Common myeloid progenitor, CD34-positive (primary cell): Measurements from ENCODE around the gene GTF3C4.

Source experiments
- CTCF ChIA-PET: fragments of 350-600 bp; sonication (Branson Sonifier 250); formaldehyde crosslinking; loops from one replicate; lab custom pipeline; 2021; ENCODE audit warnings: antibody characterized with exemption; lab: Charles Lee
- POLR2A ChIA-PET: fragments of 350-600 bp; sonication (Branson Sonifier 250); formaldehyde crosslinking; loops from one replicate; lab custom pipeline; 2021; ENCODE audit warnings: antibody characterized with exemption; lab: Charles Lee
- DNase-seq, 3 donors: peaks; one replicate each; pipeline versions ENCODE4 v3.0.0 to v3.0.0-alpha.2; 2013
- H3K27ac ChIP-seq, 2 experiments: 1 replicate in 1 of 2; 2 replicates in 1 of 2; pipeline ENCODE4 v1.7.0; 2013; ENCODE audit warnings: inconsistent platforms in 2 of 2, low read length in 2 of 2, mild to moderate bottlenecking in 2 of 2, low read depth in 1 of 2, moderate library complexity in 1 of 2; ENCODE audit not compliant: severe bottlenecking in 2 of 2, insufficient read depth in 1 of 2, poor library complexity in 1 of 2
- H3K27me3 ChIP-seq, 5 experiments: replicated peaks in 2 of 5; 1 replicate in 3 of 5; 2 replicates in 2 of 5; pipeline versions ENCODE4 v1.6.1 to v1.7.0; 2013; ENCODE audit warnings: low read length in 4 of 5, mild to moderate bottlenecking in 2 of 5, moderate library complexity in 2 of 5, inconsistent platforms in 1 of 5; ENCODE audit not compliant: insufficient read depth in 5 of 5, control insufficient read depth in 4 of 5
- H3K36me3 ChIP-seq, 4 experiments: 1 replicate in 2 of 4; 2 replicates in 2 of 4; pipeline versions ENCODE4 v1.6.1 to v1.7.0; 2013; ENCODE audit warnings: low read length in 3 of 4, control low read depth in 1 of 4, mild to moderate bottlenecking in 1 of 4; ENCODE audit not compliant: control insufficient read depth in 4 of 4, insufficient read depth in 4 of 4
- H3K4me1 ChIP-seq, 4 experiments: 1 replicate in 3 of 4; 2 replicates in 1 of 4; pipeline versions ENCODE4 v1.6.1 to v1.7.1; 2013; ENCODE audit warnings: low read length in 3 of 4, mild to moderate bottlenecking in 3 of 4, control low read depth in 1 of 4, inconsistent platforms in 1 of 4, moderate library complexity in 1 of 4; ENCODE audit not compliant: control insufficient read depth in 4 of 4, insufficient read depth in 4 of 4; ENCODE audit errors: control extremely low read depth in 1 of 4
- H3K4me3 ChIP-seq, 7 experiments: 1 replicate in 4 of 7; 2 replicates in 3 of 7; pipeline versions ENCODE4 v1.5.1 to v1.7.0; 2013; ENCODE audit warnings: mild to moderate bottlenecking in 7 of 7, low read length in 6 of 7, moderate library complexity in 6 of 7, inconsistent platforms in 2 of 7, low read depth in 2 of 7, control low read depth in 1 of 7; ENCODE audit not compliant: insufficient read depth in 4 of 7, control insufficient read depth in 1 of 7; ENCODE audit errors: extremely low read depth in 1 of 7
- H3K9me3 ChIP-seq, 5 experiments: 1 replicate in 4 of 5; 2 replicates in 1 of 5; pipeline versions ENCODE4 v1.6.1 to v1.7.1; 2013; ENCODE audit warnings: low read length in 4 of 5, mild to moderate bottlenecking in 2 of 5, inconsistent platforms in 1 of 5, low read depth in 1 of 5, moderate library complexity in 1 of 5; ENCODE audit not compliant: control insufficient read depth in 4 of 5, insufficient read depth in 2 of 5; ENCODE audit errors: control extremely low read depth in 1 of 5
- WGBS: methylation state at CpG from one replicate; pipeline ENCODE4 v1.1.5; 2013; ENCODE audit not compliant: insufficient coverage; 5-methylcytosine and 5-hydroxymethylcytosine counted together

The GTF3C4 gene

DNA sequence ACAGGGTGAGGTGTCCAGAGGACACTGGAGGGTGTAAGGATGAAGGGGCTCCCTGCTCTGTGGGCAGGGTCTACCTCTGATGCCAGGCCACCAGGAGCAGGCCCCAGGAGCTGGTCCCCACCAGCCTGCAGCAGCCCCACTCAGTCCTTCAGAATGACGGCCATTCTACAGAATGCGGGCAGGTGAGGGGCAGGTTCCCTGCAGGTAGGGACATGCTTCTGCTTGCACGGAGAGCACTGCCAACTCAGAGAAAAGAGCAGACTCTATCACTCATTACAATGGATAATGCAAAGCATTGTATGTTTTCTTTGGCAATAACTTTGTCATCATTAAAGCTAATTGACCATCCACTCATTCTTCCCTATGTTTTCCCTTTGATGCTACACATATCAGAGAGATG lies 39.5 kb upstream of the GTF3C4 start:
- H3K27me3 ChIP-seq: no peaks in the 10 kb centered on the region
- H3K27ac ChIP-seq: no peak overlapping the region
- no peak for DNase-seq
- peaks cover 28 to 68% (median 41%) of the 10 kb centered on the region in 4 experiments for H3K36me3 ChIP-seq
- ChIA-PET POLR2A (no interaction called here), CTCF (no interaction called here)
- no peak overlapping the region for H3K4me3 ChIP-seq
- no peaks in the 10 kb centered on the region for H3K4me1 ChIP-seq
- WGBS: 100% methylated on average over 3 of the region's 3 CpGs
- H3K9me3 ChIP-seq: no peaks in the 10 kb centered on the region

DNA sequence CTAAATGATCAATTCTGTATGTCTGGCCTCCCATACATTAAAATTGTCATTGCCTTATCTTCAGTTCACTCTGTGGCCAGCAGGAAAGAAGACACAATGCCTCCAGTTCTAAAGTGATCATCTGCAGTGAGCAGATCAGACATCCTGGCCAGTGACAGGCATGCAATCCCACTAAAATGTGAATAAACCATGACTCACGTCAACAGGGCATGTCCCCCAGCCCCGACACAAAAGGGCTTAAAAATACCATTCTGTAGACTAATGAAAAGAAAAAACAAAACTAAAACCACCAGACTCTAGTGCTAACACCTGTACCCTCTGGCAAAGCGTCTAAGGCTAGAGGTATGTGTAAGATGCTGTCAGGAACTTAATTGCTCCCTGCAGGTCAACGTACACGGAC lies 39.0 kb upstream of the GTF3C4 start:
- H3K9me3 ChIP-seq: no peaks in the 10 kb centered on the region
- H3K36me3 ChIP-seq: peaks cover 28 to 69% (median 41%) of the 10 kb centered on the region in 4 experiments
- no peaks in the 10 kb centered on the region for H3K4me1 ChIP-seq
- CTCF ChIA-PET: interaction anchor here (2.2 kb wide), 1 partner anchor 13 kb away, joined by 8 read pairs; no protein-coding TSS in a partner anchor
- no peak overlapping the region for H3K27ac ChIP-seq
- H3K4me3 ChIP-seq: no peak overlapping the region
- no peaks in the 10 kb centered on the region for H3K27me3 ChIP-seq
- POLR2A ChIA-PET: no interaction called here
- DNase-seq: no peak
- WGBS: 100% methylated on average over 5 of the region's 5 CpGs

DNA sequence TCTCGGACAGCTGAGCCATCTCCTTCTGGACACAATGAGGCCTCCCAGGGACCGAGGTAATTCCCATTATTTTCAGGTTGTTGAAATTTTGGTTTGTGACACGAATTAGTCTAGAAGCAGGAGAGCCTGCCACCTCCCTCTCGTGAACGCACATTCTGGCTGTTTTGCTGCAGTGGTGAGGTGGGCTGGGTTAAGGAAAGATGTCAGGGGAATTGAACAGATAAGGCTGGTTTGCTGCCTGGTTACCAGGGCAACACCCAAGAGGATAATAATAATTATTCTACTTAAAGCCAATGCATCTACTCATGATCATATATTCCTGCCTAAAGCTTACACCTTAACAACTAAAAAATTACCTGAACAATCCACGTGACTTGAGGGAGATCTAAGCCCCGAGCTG lies 38.6 kb upstream of the GTF3C4 start:
- Histone ChIP-seq H3K9me3 (no peaks in the 10 kb centered on the region), H3K27me3 (no peaks in the 10 kb centered on the region), H3K36me3 (peaks cover 30 to 70% (median 41%) of the 10 kb centered on the region in 4 experiments), H3K4me1 (no peaks in the 10 kb centered on the region), H3K27ac (no peak overlapping the region), H3K4me3 (no peak overlapping the region)
- peak; percentile 9 to 40 (median 15) for DNase-seq
- ChIA-PET CTCF (interaction anchor here (2.2 kb wide), 1 partner anchor 12 kb away, joined by 8 read pairs; no protein-coding TSS in a partner anchor), POLR2A (no interaction called here)
- 100% methylated on average over 4 of the region's 7 CpGs for WGBS

DNA sequence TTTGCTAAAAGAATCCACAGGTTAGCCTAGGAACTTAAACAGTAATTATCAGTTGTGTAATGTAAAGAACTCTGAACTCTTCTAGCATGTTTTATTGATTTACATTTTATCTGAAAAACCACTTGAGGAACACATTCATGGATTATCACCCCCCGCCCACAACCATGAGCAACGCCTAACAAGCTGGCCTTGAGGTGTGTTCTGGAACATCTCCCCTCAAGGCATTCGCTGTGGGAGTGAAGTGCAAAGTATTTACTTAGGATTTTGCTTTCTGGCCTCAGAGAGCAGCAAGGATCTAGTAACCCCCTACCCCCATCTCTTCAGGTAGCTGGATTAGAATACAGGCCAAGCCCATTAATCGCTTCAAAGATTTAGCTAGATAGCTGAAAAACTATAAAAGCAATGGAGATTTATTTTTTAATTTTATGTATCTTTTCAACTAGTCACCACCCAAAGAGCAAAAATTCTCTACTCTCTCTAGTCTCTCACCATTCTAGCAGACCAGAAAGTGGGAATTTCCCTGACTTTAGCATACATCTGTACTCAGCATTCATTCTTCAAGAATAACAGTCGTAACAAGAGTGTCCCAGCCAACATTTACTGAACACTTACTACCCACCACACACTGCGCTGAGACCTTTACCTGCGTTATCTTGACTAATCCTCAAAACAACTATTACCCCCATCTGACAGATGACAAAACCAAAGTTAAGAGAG lies 37.7 kb upstream of the GTF3C4 start:
- CTCF ChIA-PET: interaction anchor here (2.2 kb wide), 1 partner anchor 12 kb away, joined by 8 read pairs; no protein-coding TSS in a partner anchor
- Histone ChIP-seq H3K4me1 (no peaks in the 10 kb centered on the region), H3K9me3 (no peaks in the 10 kb centered on the region), H3K4me3 (no peak overlapping the region), H3K27ac (no peak overlapping the region), H3K27me3 (no peaks in the 10 kb centered on the region), H3K36me3 (peaks cover 30 to 71% (median 43%) of the 10 kb centered on the region in 4 experiments)
- POLR2A ChIA-PET: no interaction called here
- DNase-seq: no peak
- 95% methylated on average over 4 of the region's 7 CpGs for WGBS

DNA sequence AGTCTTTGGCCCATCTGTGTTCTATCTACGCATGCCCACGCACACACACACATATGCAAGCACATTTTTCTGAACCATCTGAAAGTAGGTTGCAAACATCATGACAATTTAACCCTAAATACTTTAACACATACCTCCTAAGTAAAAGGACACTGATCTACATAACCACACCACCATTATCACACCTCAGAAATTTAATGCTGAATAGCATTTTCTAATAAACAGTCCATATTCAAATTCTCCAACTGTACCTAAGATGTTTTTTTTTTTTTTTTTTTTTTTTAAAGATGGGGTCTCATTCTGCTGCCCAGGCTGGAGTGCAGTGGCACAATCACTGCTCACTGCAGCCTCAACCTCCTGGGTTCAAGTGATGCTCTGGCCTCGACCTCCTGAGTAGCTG lies 35.9 kb upstream of the GTF3C4 start:
- H3K36me3 ChIP-seq: peaks cover 24 to 70% (median 46%) of the 10 kb centered on the region in 4 experiments
- DNase-seq: no peak
- CTCF ChIA-PET: no interaction called here
- H3K4me3 ChIP-seq: no peak overlapping the region
- no peaks in the 10 kb centered on the region for H3K27me3 ChIP-seq
- 100% methylated on average over 1 of the region's 3 CpGs for WGBS
- no peak overlapping the region for H3K27ac ChIP-seq
- no peaks in the 10 kb centered on the region for H3K4me1 ChIP-seq
- H3K9me3 ChIP-seq: no peaks in the 10 kb centered on the region
- POLR2A ChIA-PET: no interaction called here

- H3K27ac ChIP-seq: no peak overlapping the region
- no peaks in the 10 kb centered on the region for H3K9me3 ChIP-seq
- H3K4me3 ChIP-seq: no peak overlapping the region
- DNase-seq: no peak
- ChIA-PET CTCF (interaction anchor here (1.6 kb wide), 1 partner anchor 15 kb away, joined by 3 read pairs; no protein-coding TSS in a partner anchor), POLR2A (no interaction called here)
- WGBS: over 99% methylated on average over 11 of the region's 12 CpGs
- peaks cover 10 to 65% (median 44%) of the 10 kb centered on the region in 4 experiments for H3K36me3 ChIP-seq
- no peaks in the 10 kb centered on the region for H3K4me1 ChIP-seq
- H3K27me3 ChIP-seq: no peaks in the 10 kb centered on the region
Measured at GRCh38 chr9:132637351-132637750, 32.9 kb upstream of the GTF3C4 start.

GRCh38 chr9:132637801-132638200 lies 32.5 kb upstream of the GTF3C4 start:
- Histone ChIP-seq H3K27me3 (no peaks in the 10 kb centered on the region), H3K4me1 (no peaks in the 10 kb centered on the region), H3K4me3 (no peak overlapping the region), H3K36me3 (peaks cover 13 to 63% (median 46%) of the 10 kb centered on the region in 4 experiments), H3K27ac (no peak overlapping the region), H3K9me3 (no peaks in the 10 kb centered on the region)
- CTCF ChIA-PET: interaction anchor here (1.6 kb wide), 1 partner anchor 15 kb away, joined by 3 read pairs; no protein-coding TSS in a partner anchor
- no peak for DNase-seq
- WGBS: 94% methylated on average over 12 of the region's 12 CpGs
- POLR2A ChIA-PET: no interaction called here
